AG04449 (cell line): ENCODE data around the gene MPPE1.

ENCODE experiments used
- CTCF ChIA-PET: fragments of 350-600 bp; formaldehyde crosslinking; extraction: SDS; loops from one replicate; lab custom pipeline; 2021; ENCODE audit warnings: antibody characterized with exemption; lab: Yijun Ruan, JAX
- POLR2A ChIA-PET: fragments of 400-600, 350-600 bp; formaldehyde crosslinking; extraction: SDS; loops from one replicate; lab custom pipeline; 2020; ENCODE audit warnings: antibody characterized with exemption, inconsistent platforms; lab: Yijun Ruan, JAX
- DNase-seq: peaks from one replicate; pipeline ENCODE4 v3.0.0-alpha.2; 2010; ENCODE audit warnings: low read depth, low spot score
- H3K4me3 ChIP-seq: 2 replicates; pipeline ENCODE4 v1.5.1; 2011; ENCODE audit warnings: low read depth, mild to moderate bottlenecking, control low read depth, low read length
- CTCF ChIP-seq: IDR thresholded peaks from one replicate; pipeline ENCODE4 v1.5.1; 2011; ENCODE audit warnings: mild to moderate bottlenecking, moderate library complexity, low read length, control low read depth, inconsistent platforms; ENCODE audit not compliant: insufficient read depth; ENCODE audit errors: missing control alignments

The MPPE1 gene

GRCh38 chr18:11849279-11849678 is 58.8 kb downstream of the MPPE1 start:
- no peak overlapping the region for H3K4me3 ChIP-seq
- POLR2A ChIA-PET = no interaction called here
- CTCF ChIA-PET = interaction anchor here (1.5 to 2.2 kb wide), 2 partner anchors 14 to 117 kb away, joined by 3 to 11 read pairs; no protein-coding TSS in a partner anchor

GRCh38 chr18:11847811-11848210 is 60.3 kb downstream of the MPPE1 start:
- no peak for TF ChIP-seq CTCF
- POLR2A ChIA-PET = no interaction called here
- no peak overlapping the region for H3K4me3 ChIP-seq
- no peak for DNase-seq
- CTCF ChIA-PET = no interaction called here

More at GRCh38 chr18:11849279-11849678, 58.8 kb downstream of the MPPE1 start:
- no peak for DNase-seq
- no peak for TF ChIP-seq CTCF

- no peak for TF ChIP-seq CTCF
- H3K4me3 ChIP-seq = no peak overlapping the region
- no peak for DNase-seq
- ChIA-PET CTCF (interaction anchor here (1.5 kb wide), 1 partner anchor 92 kb away, joined by 3 read pairs; no protein-coding TSS in a partner anchor), POLR2A (no interaction called here)
Observed at GRCh38 chr18:11845654-11846053, 62.5 kb downstream of the MPPE1 start.

- H3K4me3 ChIP-seq = no peak overlapping the region
- ChIA-PET CTCF (interaction anchor here (1.5 kb wide), 1 partner anchor 94 kb away, joined by 3 read pairs; no protein-coding TSS in a partner anchor), POLR2A (no interaction called here)
- DNase-seq = no peak
- TF ChIP-seq CTCF = no peak
Observed at GRCh38 chr18:11844436-11844835, 63.7 kb downstream of the MPPE1 start.

GRCh38 chr18:11842562-11842961 is 65.6 kb downstream of the MPPE1 start:
- H3K4me3 ChIP-seq = no peak overlapping the region
- POLR2A ChIA-PET = no interaction called here
- CTCF ChIA-PET = no interaction called here
- DNase-seq = no peak
- no peak for TF ChIP-seq CTCF

- CTCF ChIA-PET = interaction anchor here (1.2 kb wide), 1 partner anchor 11 kb away, joined by 3 read pairs; no protein-coding TSS in a partner anchor
- POLR2A ChIA-PET = no interaction called here
- TF ChIP-seq CTCF = no peak
- DNase-seq = no peak
- no peak overlapping the region for H3K4me3 ChIP-seq
Observed at GRCh38 chr18:11840493-11840892, 67.6 kb downstream of the MPPE1 start.
